H1 (cell line): Measurements from ENCODE around the gene ST6GALNAC3. TPM values are rescaled to one million over a fixed set of nuclear protein-coding genes. Genes with fewer than 3 reads are reported as not detected.

Experiments
- CTCF ChIA-PET: fragments of 300-600 bp; sonication (Branson Sonifier 250); formaldehyde crosslinking; loops from one replicate; lab custom pipeline; 2021; ENCODE audit not compliant: partially characterized antibody; lab: Charles Lee
- POLR2A ChIA-PET: fragments of 300-600 bp; sonication (Branson Sonifier 250); formaldehyde crosslinking; loops from one replicate; lab custom pipeline; 2021; ENCODE audit warnings: inconsistent platforms; ENCODE audit not compliant: partially characterized antibody; lab: Charles Lee
- DNase-seq, 2 experiments: peaks; one replicate each; pipeline versions ENCODE4 v3.0.0 to v3.0.0-alpha.2; 2010 to 2022; ENCODE audit warnings: low spot score in 2 of 2, low read depth in 1 of 2, mixed read lengths in 1 of 2
- FAIRE-seq: peaks from 2 replicates; lab custom pipeline; 2011; peaks lifted over from hg19 to GRCh38; lab: Jason Lieb, UNC
- H2AFZ ChIP-seq: 2 replicates; pipeline ENCODE4 v1.8.1; 2012; ENCODE audit warnings: low read length, inconsistent platforms
- H2AK5ac ChIP-seq: 2 replicates; pipeline ENCODE4 v1.6.1; 2013; ENCODE audit warnings: low read depth, low read length
- H2BK120ac ChIP-seq: replicated peaks from 2 replicates; pipeline ENCODE3; 2013; ENCODE audit warnings: low read depth, low read length, inconsistent platforms
- H2BK12ac ChIP-seq: 2 replicates; pipeline ENCODE4 v1.6.1; 2013; ENCODE audit warnings: low read depth, low read length
- H2BK15ac ChIP-seq: 2 replicates; pipeline ENCODE4 v1.6.1; 2013; ENCODE audit warnings: low read length
- H2BK20ac ChIP-seq: 2 replicates; pipeline ENCODE4 v1.6.1; 2013; ENCODE audit warnings: low read length
- H2BK5ac ChIP-seq: 2 replicates; pipeline ENCODE4 v1.6.1; 2013; ENCODE audit warnings: low read depth, low read length
- H3K14ac ChIP-seq: 2 replicates; pipeline ENCODE4 v1.6.1; 2013; ENCODE audit warnings: inconsistent platforms; ENCODE audit not compliant: insufficient read length
- H3K18ac ChIP-seq: 2 replicates; pipeline ENCODE4 v1.6.1; 2013; ENCODE audit warnings: low read length; ENCODE audit errors: extremely low read depth
- H3K23ac ChIP-seq: 2 replicates; pipeline ENCODE4 v1.6.1; 2013; ENCODE audit warnings: inconsistent platforms; ENCODE audit not compliant: insufficient read length
- H3K23me2 ChIP-seq: 2 replicates; pipeline ENCODE4 v1.6.1; 2013; ENCODE audit warnings: low read depth, low read length
- H3K27ac ChIP-seq: 2 replicates; pipeline ENCODE4 v1.6.1; 2011; ENCODE audit warnings: low read depth, low read length, inconsistent platforms
- H3K27me3 ChIP-seq, 4 experiments: replicated peaks in 1 of 4; 1 replicate in 1 of 4; 2 replicates in 3 of 4; pipeline versions ENCODE4 v1.6.1 to v1.8.1; 2011 to 2013; ENCODE audit warnings: low read length in 3 of 4, mild to moderate bottlenecking in 3 of 4, inconsistent platforms in 2 of 4, mixed read lengths in 2 of 4, moderate library complexity in 1 of 4; ENCODE audit not compliant: control insufficient read depth in 3 of 4, insufficient read depth in 3 of 4; ENCODE audit errors: extremely low read depth in 1 of 4
- H3K36me3 ChIP-seq, 4 experiments: 2 replicates each; pipeline versions ENCODE4 v1.6.1 to v1.8.1; 2011 to 2013; ENCODE audit warnings: mild to moderate bottlenecking in 4 of 4, low read length in 3 of 4, moderate library complexity in 2 of 4, control low read depth in 1 of 4, inconsistent platforms in 1 of 4; ENCODE audit not compliant: insufficient read depth in 4 of 4, control insufficient read depth in 2 of 4
- H3K4ac ChIP-seq: replicated peaks from 2 replicates; pipeline ENCODE3; 2013; ENCODE audit warnings: low read length, low read depth, mixed read lengths, inconsistent platforms; ENCODE audit not compliant: insufficient read length
- H3K4me1 ChIP-seq, 4 experiments: replicated peaks in 1 of 4; 1 replicate in 1 of 4; 2 replicates in 3 of 4; pipeline versions ENCODE4 v1.6.1 to v1.8.1; 2011 to 2013; ENCODE audit warnings: low read length in 3 of 4, inconsistent platforms in 2 of 4, mixed read lengths in 1 of 4; ENCODE audit not compliant: insufficient read depth in 4 of 4, control insufficient read depth in 3 of 4
- H3K4me2 ChIP-seq, 2 experiments: 2 replicates each; pipeline versions ENCODE4 v1.6.1 to v1.8.1; 2011 to 2013; ENCODE audit warnings: low read depth in 2 of 2, low read length in 2 of 2, control low read depth in 1 of 2, inconsistent platforms in 1 of 2, mild to moderate bottlenecking in 1 of 2; ENCODE audit not compliant: insufficient read depth in 1 of 2
- H3K4me3 ChIP-seq, 4 experiments: fragments of 200-600, 300-600 bp in 1 of 4; sonication (generic), shearing (Covaris generic), sonication (Bioruptor Twin) in 1 of 4; 2 replicates each; pipeline versions ENCODE4 v1.5.1 to v1.8.1; 2011 to 2016; ENCODE audit warnings: low read length in 4 of 4, low read depth in 3 of 4, control low read depth in 2 of 4, inconsistent platforms in 2 of 4, mild to moderate bottlenecking in 2 of 4, mixed read lengths in 1 of 4, moderate library complexity in 1 of 4; ENCODE audit not compliant: insufficient read depth in 2 of 4; ENCODE audit errors: extremely low read depth in 1 of 4
- H3K56ac ChIP-seq: replicated peaks from 2 replicates; pipeline ENCODE3; 2013; ENCODE audit warnings: low read depth, mild to moderate bottlenecking, mixed read lengths, low read length, inconsistent platforms; ENCODE audit not compliant: insufficient read length
- H3K79me1 ChIP-seq: 2 replicates; pipeline ENCODE4 v1.6.1; 2013; ENCODE audit warnings: low read depth, low read length, control low read depth
- H3K79me2 ChIP-seq, 2 experiments: 2 replicates each; pipeline versions ENCODE4 v1.6.1 to v1.8.1; 2012 to 2013; ENCODE audit warnings: low read length in 2 of 2, mild to moderate bottlenecking in 2 of 2, inconsistent platforms in 1 of 2; ENCODE audit not compliant: insufficient read depth in 2 of 2, control insufficient read depth in 1 of 2
- H3K9ac ChIP-seq, 4 experiments: replicated peaks in 1 of 4; 1 replicate in 1 of 4; 2 replicates in 3 of 4; pipeline versions ENCODE4 v1.6.1 to v1.8.1; 2011 to 2013; ENCODE audit warnings: low read depth in 3 of 4, low read length in 3 of 4, control low read depth in 2 of 4, mild to moderate bottlenecking in 2 of 4, moderate library complexity in 2 of 4, inconsistent platforms in 1 of 4; ENCODE audit errors: extremely low read depth in 1 of 4
- H3K9me3 ChIP-seq, 2 experiments: 2 replicates each; pipeline versions ENCODE4 v1.6.1 to v1.8.1; 2012 to 2013; ENCODE audit warnings: mild to moderate bottlenecking in 2 of 2, moderate library complexity in 2 of 2, control low read depth in 1 of 2, inconsistent platforms in 1 of 2, low read depth in 1 of 2, low read length in 1 of 2, mixed read lengths in 1 of 2; ENCODE audit not compliant: insufficient read depth in 2 of 2
- H4K20me1 ChIP-seq, 2 experiments: replicated peaks in 1 of 2; 2 replicates each; pipeline versions ENCODE3 to v1.8.1; 2011 to 2013; ENCODE audit warnings: inconsistent platforms in 2 of 2, low read length in 2 of 2, mild to moderate bottlenecking in 1 of 2; ENCODE audit not compliant: insufficient read depth in 2 of 2, control insufficient read depth in 1 of 2
- H4K5ac ChIP-seq: 2 replicates; pipeline ENCODE4 v1.6.1; 2013; ENCODE audit warnings: low read length, low read depth, mixed read lengths, inconsistent platforms; ENCODE audit not compliant: insufficient read length
- H4K8ac ChIP-seq: 2 replicates; pipeline ENCODE4 v1.8.0; 2013; ENCODE audit warnings: mild to moderate bottlenecking, moderate library complexity, low read length, inconsistent platforms; ENCODE audit not compliant: insufficient read depth; ENCODE audit errors: extremely low read depth
- H4K91ac ChIP-seq: replicated peaks from 2 replicates; pipeline ENCODE3; 2013; ENCODE audit warnings: low read length, mixed read lengths, inconsistent platforms; ENCODE audit not compliant: insufficient read length
- CBX5 ChIP-seq: fragments of 300-800, 300-1000 bp; sonication (generic); IDR thresholded peaks from 2 replicates; pipeline ENCODE4 v1.7.1; 2016; ENCODE audit warnings: antibody characterized with exemption, low read length, low read depth
- FOSL1 ChIP-seq: IDR thresholded peaks from 2 replicates; pipeline ENCODE4 v1.6.1; 2011; ENCODE audit warnings: mild to moderate bottlenecking, low read depth, low read length, moderate library complexity; ENCODE audit not compliant: insufficient read depth
- GTF2F1 ChIP-seq: IDR thresholded peaks from 2 replicates; pipeline ENCODE4 v1.6.1; 2012; ENCODE audit warnings: low read depth, low read length, improper control_type of control experiment, borderline replicate concordance
- HDAC2 ChIP-seq, 2 experiments: fragments of 300-600 bp in 1 of 2; sonication (generic) in 1 of 2; IDR thresholded peaks; 2 replicates each; pipeline ENCODE4 v1.6.1; 2011 to 2012; ENCODE audit warnings: low read depth in 2 of 2, low read length in 2 of 2, mild to moderate bottlenecking in 2 of 2, moderate library complexity in 2 of 2, borderline replicate concordance in 1 of 2, inconsistent platforms in 1 of 2
- RAD21 ChIP-seq, 2 experiments: IDR thresholded peaks in 1 of 2; conservative IDR thresholded peaks in 1 of 2; 2 replicates each; pipeline ENCODE4 v1.6.1; 2011; ENCODE audit warnings: low read depth in 2 of 2, low read length in 2 of 2, improper control_type of control experiment in 1 of 2, inconsistent platforms in 1 of 2, mild to moderate bottlenecking in 1 of 2, moderate library complexity in 1 of 2
- TAF7 ChIP-seq: optimal IDR thresholded peaks from 2 replicates; pipeline ENCODE3; 2011; ENCODE audit warnings: low read depth, mild to moderate bottlenecking, inconsistent platforms, low read length, moderate library complexity, borderline replicate concordance
- polyA plus RNA-seq, 7 experiments: library from polyadenylated mRNA; depleted of rRNA in 3 of 7; stranded (reverse) in 5 of 7; unstranded in 2 of 7; fragments of >200 nt in 5 of 7; fragments of 200-250 nt in 2 of 7; gene quantifications; 1 replicate in 5 of 7; 2 replicates in 1 of 7; 4 replicates in 1 of 7; pipeline versions ENCODE4 v1.2.1 to v1.2.3, GENCODE V29; 2011 to 2013; ENCODE audit warnings: missing spikeins in 2 of 7, mixed read lengths in 2 of 7
- total RNA-seq: library from RNA; stranded (reverse); fragmentation: NEBNext Ultra II Directional; extraction: Animal tissue kit (Norgen Biotek cat#: 25700); gene quantifications from 2 replicates; pipeline ENCODE4 v1.2.1, GENCODE V29; 2021

ST6GALNAC3 gene
- total and polyA plus RNA-seq, 2 of the 8 experiments (the other 6 are each of a cell fraction or from before 2014, with no cell fraction given): 4.9 to 19.0 TPM

DNA sequence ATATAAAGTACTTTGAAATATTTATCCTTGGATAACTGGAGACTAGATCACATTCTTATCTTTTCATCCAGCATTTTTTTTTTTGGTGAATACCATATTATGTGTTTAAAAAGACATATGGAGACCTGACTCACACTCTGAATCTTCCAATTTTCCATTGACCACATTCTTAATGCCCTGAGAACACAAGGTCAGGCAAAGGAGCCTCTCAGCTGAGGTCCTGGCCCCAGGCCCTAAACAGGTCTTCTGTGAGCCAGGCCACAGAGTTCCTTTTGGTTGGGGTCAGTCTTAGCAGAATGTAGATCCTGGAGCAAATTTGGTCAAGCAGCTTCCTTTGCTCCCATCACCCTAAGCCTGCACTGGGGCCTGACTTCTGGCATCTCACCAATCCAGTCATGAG lies 402.6 kb downstream of the ST6GALNAC3 start:
- DNase-seq: no peak
- Histone ChIP-seq H2BK5ac (no peak overlapping the region), H2BK20ac (no peak overlapping the region), H3K18ac (no peak overlapping the region), H3K4me2 (no peak overlapping the region), H4K8ac (no peak overlapping the region), H3K14ac (no peak overlapping the region), H4K20me1 (no peaks in the 10 kb centered on the region), H2BK12ac (no peak overlapping the region), H3K56ac (no peak overlapping the region), H3K79me1 (no peaks in the 10 kb centered on the region), H3K23me2 (no peaks in the 10 kb centered on the region), H3K4ac (no peak overlapping the region), H2BK120ac (no peak overlapping the region), H3K23ac (no peak overlapping the region), H3K79me2 (no peaks in the 10 kb centered on the region), H3K27me3 (no peaks in the 10 kb centered on the region), H4K5ac (no peak overlapping the region), H3K4me3 (no peak overlapping the region), H2AK5ac (no peak overlapping the region), H3K9ac (no peak overlapping the region), H3K4me1 (no peaks in the 10 kb centered on the region), H2BK15ac (no peak overlapping the region), H4K91ac (no peak overlapping the region), H3K27ac (no peak overlapping the region), H3K9me3 (no peaks in the 10 kb centered on the region), H3K36me3 (no peaks in the 10 kb centered on the region)
- POLR2A ChIA-PET: no interaction called here
- no peak for FAIRE-seq
- TF ChIP-seq RAD21 (IDR thresholded peaks at IDR 0.05 in 1 of 2, conservative IDR thresholded peaks at IDR 0.05 in 1 of 2; ENCODE audit: low read depth in 2 of 2, low read length in 2 of 2): no peak
- no peak for TF ChIP-seq TAF7
- no peak for TF ChIP-seq HDAC2 (IDR thresholded peaks at IDR 0.05; ENCODE audit: borderline replicate concordance in 1 of 2, low read depth in 2 of 2, low read length in 2 of 2)
- TF ChIP-seq FOSL1: no peak
- no peak for TF ChIP-seq CBX5
- no peak for TF ChIP-seq GTF2F1
- TF ChIP-seq, all 59 proteins: peak for 0
- no peak overlapping the region for H2AFZ ChIP-seq
- CTCF ChIA-PET: no interaction called here
